Measurements from ENCODE around the gene MT3. TPM values are rescaled to one million over a fixed set of nuclear protein-coding genes. Genes with fewer than 3 reads are reported as not detected.

Gene MT3
- total and polyA plus RNA-seq, 2 of the 13 experiments (the other 11 are each of a cell fraction or from before 2014, with no cell fraction given), result not detected

DNA sequence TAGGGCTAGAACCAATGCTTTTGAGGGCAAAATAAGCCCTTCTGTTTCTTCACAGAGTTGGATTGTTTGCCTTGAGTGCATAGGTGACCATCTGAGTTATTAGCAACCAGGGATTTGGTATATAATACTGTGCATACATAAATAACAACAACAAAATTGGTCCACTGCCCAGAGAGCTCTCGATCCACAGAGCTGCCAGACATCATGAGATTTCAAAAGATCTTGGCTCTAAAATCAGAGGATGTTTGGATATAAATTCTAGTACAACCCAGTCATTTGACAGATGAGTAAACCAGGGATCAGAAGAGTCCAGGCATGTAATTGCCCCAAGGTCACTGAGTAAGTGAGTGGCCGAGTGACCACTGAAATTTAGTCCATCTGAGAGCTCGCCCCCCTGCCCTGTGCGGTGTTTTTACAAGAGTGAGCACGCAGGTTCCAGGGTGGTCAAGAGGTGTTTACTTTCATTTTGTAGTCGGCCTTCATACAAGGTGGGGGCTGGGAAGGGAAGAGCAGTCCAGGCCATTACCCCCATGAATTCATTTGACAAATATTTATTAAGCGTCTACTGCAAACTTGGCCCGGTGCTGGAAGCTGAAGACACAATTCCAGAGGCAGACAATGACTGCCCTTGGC lies 17.3 kb downstream of the MT3 start (continued):
- TF ChIP-seq, protein P1, sequence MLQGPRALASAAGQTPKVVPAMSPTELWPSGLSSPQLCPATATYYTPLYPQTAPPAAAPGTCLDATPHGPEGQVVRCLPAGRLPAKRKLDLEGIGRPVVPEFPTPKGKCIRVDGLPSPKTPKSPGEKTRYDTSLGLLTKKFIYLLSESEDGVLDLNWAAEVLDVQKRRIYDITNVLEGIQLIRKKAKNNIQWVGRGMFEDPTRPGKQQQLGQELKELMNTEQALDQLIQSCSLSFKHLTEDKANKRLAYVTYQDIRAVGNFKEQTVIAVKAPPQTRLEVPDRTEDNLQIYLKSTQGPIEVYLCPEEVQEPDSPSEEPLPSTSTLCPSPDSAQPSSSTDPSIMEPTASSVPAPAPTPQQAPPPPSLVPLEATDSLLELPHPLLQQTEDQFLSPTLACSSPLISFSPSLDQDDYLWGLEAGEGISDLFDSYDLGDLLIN (CRISPR knock-in tag; IDR thresholded peaks at IDR 0.05; ENCODE audit: borderline replicate concordance), result no peak
- TF ChIP-seq, protein P2, sequence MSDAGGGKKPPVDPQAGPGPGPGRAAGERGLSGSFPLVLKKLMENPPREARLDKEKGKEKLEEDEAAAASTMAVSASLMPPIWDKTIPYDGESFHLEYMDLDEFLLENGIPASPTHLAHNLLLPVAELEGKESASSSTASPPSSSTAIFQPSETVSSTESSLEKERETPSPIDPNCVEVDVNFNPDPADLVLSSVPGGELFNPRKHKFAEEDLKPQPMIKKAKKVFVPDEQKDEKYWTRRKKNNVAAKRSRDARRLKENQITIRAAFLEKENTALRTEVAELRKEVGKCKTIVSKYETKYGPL (CRISPR knock-in tag; IDR thresholded peaks at IDR 0.05), result 0 out of 2 replicates have a peak, but pooled peaks have one; percentile 17
- no peak for TF ChIP-seq ZBTB8A (CRISPR knock-in tag; IDR thresholded peaks at IDR 0.05; ENCODE audit: borderline replicate concordance, low read depth)
- TF ChIP-seq FOSL1 (CRISPR knock-in tag; IDR thresholded peaks at IDR 0.05; ENCODE audit: borderline replicate concordance), result peak; percentile 39; the same call in 1 of the 2 replicates
- TF ChIP-seq ZNF670 (CRISPR knock-in tag; IDR thresholded peaks at IDR 0.05; ENCODE audit: borderline replicate concordance), result no peak
- TF ChIP-seq MXI1 (IDR thresholded peaks at IDR 0.05; ENCODE audit: borderline replicate concordance, low read depth, low read length), result 0 out of 3 replicates have a peak, but pooled peaks have one; percentile 52
- no peak for TF ChIP-seq ZNF264 (CRISPR knock-in tag; IDR thresholded peaks at IDR 0.05)
- TF ChIP-seq ZNF430 (CRISPR knock-in tag; IDR thresholded peaks at IDR 0.05), result peak; percentile 88; the same call in 1 of the 2 replicates
- TF ChIP-seq ZNF790 (CRISPR knock-in tag; IDR thresholded peaks at IDR 0.05; ENCODE audit: borderline replicate concordance), result 0 out of 2 replicates have a peak, but pooled peaks have one; percentile 2
- TF ChIP-seq, protein P3, sequence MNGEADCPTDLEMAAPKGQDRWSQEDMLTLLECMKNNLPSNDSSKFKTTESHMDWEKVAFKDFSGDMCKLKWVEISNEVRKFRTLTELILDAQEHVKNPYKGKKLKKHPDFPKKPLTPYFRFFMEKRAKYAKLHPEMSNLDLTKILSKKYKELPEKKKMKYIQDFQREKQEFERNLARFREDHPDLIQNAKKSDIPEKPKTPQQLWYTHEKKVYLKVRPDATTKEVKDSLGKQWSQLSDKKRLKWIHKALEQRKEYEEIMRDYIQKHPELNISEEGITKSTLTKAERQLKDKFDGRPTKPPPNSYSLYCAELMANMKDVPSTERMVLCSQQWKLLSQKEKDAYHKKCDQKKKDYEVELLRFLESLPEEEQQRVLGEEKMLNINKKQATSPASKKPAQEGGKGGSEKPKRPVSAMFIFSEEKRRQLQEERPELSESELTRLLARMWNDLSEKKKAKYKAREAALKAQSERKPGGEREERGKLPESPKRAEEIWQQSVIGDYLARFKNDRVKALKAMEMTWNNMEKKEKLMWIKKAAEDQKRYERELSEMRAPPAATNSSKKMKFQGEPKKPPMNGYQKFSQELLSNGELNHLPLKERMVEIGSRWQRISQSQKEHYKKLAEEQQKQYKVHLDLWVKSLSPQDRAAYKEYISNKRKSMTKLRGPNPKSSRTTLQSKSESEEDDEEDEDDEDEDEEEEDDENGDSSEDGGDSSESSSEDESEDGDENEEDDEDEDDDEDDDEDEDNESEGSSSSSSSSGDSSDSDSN (CRISPR knock-in tag; IDR thresholded peaks at IDR 0.05), result peak; percentile 51; the same call in 1 of the 2 replicates
- TF ChIP-seq, protein P4, sequence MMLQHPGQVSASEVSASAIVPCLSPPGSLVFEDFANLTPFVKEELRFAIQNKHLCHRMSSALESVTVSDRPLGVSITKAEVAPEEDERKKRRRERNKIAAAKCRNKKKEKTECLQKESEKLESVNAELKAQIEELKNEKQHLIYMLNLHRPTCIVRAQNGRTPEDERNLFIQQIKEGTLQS (CRISPR knock-in tag; IDR thresholded peaks at IDR 0.05), result no peak
- no peak for TF ChIP-seq AGO2 (optimal IDR thresholded peaks at IDR 0.05; ENCODE audit: low read depth, low read length)
- no peak; the same call in 1 of the 2 replicates for TF ChIP-seq SAP130 (CRISPR knock-in tag; IDR thresholded peaks at IDR 0.05; ENCODE audit: low read depth)
- TF ChIP-seq ZNF343 (CRISPR knock-in tag; IDR thresholded peaks at IDR 0.05), result 0 out of 2 replicates have a peak, but pooled peaks have one; percentile 2
- TF ChIP-seq MYC (CRISPR knock-in tag; IDR thresholded peaks at IDR 0.05; ENCODE audit: borderline replicate concordance), result no peak
- no peak for TF ChIP-seq DDIT3 (CRISPR knock-in tag; IDR thresholded peaks at IDR 0.05)
- no peak for TF ChIP-seq ZNF7 (CRISPR knock-in tag; IDR thresholded peaks at IDR 0.05)
- no peak for TF ChIP-seq ETV5 (CRISPR knock-in tag; IDR thresholded peaks at IDR 0.05; ENCODE audit: borderline replicate concordance)
- TF ChIP-seq CENPX (CRISPR knock-in tag; IDR thresholded peaks at IDR 0.05), result no peak
- no peak for TF ChIP-seq TBL1XR1 (IDR thresholded peaks at IDR 0.05; ENCODE audit: borderline replicate concordance, low read length, partially characterized antibody)
- no peak for TF ChIP-seq ZNF101 (CRISPR knock-in tag; IDR thresholded peaks at IDR 0.05; ENCODE audit: borderline replicate concordance, low read depth)
- no peak for TF ChIP-seq NFATC3 (CRISPR knock-in tag; IDR thresholded peaks at IDR 0.05)
- TF ChIP-seq NONO (IDR thresholded peaks at IDR 0.05), result no peak
- TF ChIP-seq NONO (CRISPR knock-in tag; conservative IDR thresholded peaks at IDR 0.05), result peak; percentile 80; the same call in 1 of the 2 replicates
- peak; percentile 71; the same call in 1 of the 2 replicates for TF ChIP-seq NFIC (IDR thresholded peaks at IDR 0.05; ENCODE audit: low read length)
- TF ChIP-seq XBP1 (CRISPR knock-in tag; IDR thresholded peaks at IDR 0.05), result no peak
- TF ChIP-seq ZSCAN31 (CRISPR knock-in tag; IDR thresholded peaks at IDR 0.05; ENCODE audit: low read depth), result no peak

All from HepG2 (cell line).